C4-2B (cell line): ENCODE data around the gene PPL.

Experiments used
- H3K27ac ChIP-seq: fragments of 450-650 bp; 2 replicates; pipeline ENCODE4 v1.5.1; 2017
- CTCF ChIP-seq: fragments of 450-650 bp; conservative IDR thresholded peaks from 2 replicates; pipeline ENCODE4 v1.5.1; 2017; ENCODE audit warnings: mild to moderate bottlenecking
- ZFX ChIP-seq: fragments of 450-650 bp; IDR thresholded peaks from 2 replicates; pipeline ENCODE4 v1.6.1; 2017

The PPL gene

GRCh38 chr16:4839942-4840341 lies 97.0 kb downstream of the PPL start:
- no peak overlapping the region for H3K27ac ChIP-seq
- TF ChIP-seq ZFX (no peak), CTCF (no peak; the same call in 1 of the 2 replicates)

DNA sequence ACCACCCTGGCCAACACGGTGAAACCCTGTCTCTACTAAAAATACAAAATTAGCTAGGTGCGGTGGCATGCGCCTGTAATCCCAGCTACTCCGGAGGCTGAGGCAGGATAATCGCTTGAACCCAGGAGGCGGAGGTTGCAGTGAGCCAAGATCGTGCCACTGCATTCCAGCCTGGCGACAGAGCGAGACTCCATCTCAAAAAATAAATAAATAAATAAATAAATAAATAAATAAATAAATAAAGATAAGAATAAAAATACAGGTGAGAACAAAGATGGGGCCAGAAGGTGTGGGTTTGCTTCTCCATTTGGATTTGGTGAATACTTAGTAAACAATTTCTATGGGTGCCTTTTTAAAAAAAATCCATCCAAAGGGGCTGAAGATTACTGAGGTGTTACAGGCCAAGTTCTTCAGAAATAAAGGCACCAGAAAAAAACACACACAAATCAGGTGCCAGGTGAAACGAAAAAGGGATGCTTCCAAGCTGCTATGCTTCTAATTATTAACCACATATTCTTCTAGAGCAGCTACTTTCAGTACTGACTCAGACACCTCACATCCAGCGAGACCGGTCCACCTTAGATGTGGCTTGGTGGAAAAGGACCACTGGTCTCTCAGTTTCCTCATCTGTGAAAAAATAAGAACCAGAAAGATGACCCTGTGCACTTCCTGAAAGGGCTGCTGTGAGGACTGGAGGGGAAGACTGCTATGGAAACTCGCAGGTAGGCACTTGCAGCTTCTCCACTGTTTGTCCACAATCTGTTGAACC lies 99.0 kb downstream of the PPL start:
- no peak overlapping the region for H3K27ac ChIP-seq
- no peak for TF ChIP-seq ZFX
- TF ChIP-seq CTCF = no peak

- TF ChIP-seq ZFX (no peak), CTCF (no peak)
- no peak overlapping the region for H3K27ac ChIP-seq
Measured at GRCh38 chr16:4836727-4837126, 100.2 kb downstream of the PPL start.

- H3K27ac ChIP-seq = no peak overlapping the region
- TF ChIP-seq CTCF (no peak), ZFX (no peak)
Measured at GRCh38 chr16:4833584-4833983, 103.4 kb downstream of the PPL start.

DNA sequence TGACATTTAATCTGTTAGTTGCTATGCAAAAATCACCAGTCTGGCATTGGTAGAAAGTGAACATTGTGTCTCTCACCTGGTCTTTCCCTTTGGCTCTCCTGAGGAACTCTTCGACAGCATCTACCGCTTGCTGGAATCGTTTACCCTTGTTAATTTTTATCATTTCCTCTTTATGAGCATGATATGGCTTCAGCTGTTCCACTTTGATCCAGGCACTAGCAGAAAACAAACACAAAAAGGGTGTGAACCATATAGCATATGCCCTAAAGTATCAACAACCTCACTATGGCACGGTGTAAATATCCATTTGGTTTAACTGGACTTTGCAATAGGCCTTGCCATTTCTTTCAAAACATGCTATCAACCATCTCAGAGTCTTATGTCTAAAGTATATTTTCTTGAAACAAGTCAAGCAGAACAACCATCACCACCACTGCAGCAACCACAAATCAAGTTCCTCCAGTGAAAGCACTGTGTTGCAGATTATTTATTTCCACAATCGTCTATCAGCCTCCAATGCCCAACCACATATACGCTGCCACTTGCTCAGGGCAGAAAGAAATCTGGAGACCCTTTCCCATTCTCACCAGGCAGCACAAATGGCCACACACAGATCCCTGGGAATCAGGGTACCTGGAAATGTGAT lies 104.1 kb downstream of the PPL start:
- TF ChIP-seq CTCF (no peak), ZFX (no peak)
- no peak overlapping the region for H3K27ac ChIP-seq
